Fibroblast of mammary gland (primary cell): ENCODE results near the gene CAMK2G.
A peak's percentile ranks its signal among the peaks of the same experiment; 100 is the strongest.

Experiments used
- DNase-seq: peaks from one replicate; pipeline ENCODE4 v3.0.0-alpha.2; 2010; ENCODE audit warnings: low read depth
- H3K4me3 ChIP-seq: 2 replicates; pipeline ENCODE4 v1.5.1; 2011; ENCODE audit warnings: low read depth, mild to moderate bottlenecking, low read length, moderate library complexity; ENCODE audit not compliant: control insufficient read depth
- CTCF ChIP-seq: conservative IDR thresholded peaks from 2 replicates; pipeline ENCODE4 v1.5.1; 2011; ENCODE audit warnings: low read depth, low read length, inconsistent platforms; ENCODE audit not compliant: control insufficient read depth, insufficient read depth

The CAMK2G gene

GRCh38 chr10:73909540-73910115, 35.3 kb upstream of the CAMK2G start:
- H3K4me3 ChIP-seq, result no peak overlapping the region
- no peak for TF ChIP-seq CTCF
- no peak for DNase-seq

- DNase-seq, result peak; percentile 98
- H3K4me3 ChIP-seq, result no peak overlapping the region
- no peak for TF ChIP-seq CTCF
Measured at GRCh38 chr10:73908853-73909539, 34.6 kb upstream of the CAMK2G start.

- DNase-seq, result peak; percentile 91
- TF ChIP-seq CTCF, result no peak
- no peak overlapping the region for H3K4me3 ChIP-seq
Measured at GRCh38 chr10:73907841-73908517, 33.6 kb upstream of the CAMK2G start.

GRCh38 chr10:73906524-73907447, 32.4 kb upstream of the CAMK2G start:
- no peak overlapping the region for H3K4me3 ChIP-seq
- no peak for TF ChIP-seq CTCF
- peak; percentile 99 for DNase-seq

- TF ChIP-seq CTCF, result no peak
- DNase-seq, result no peak
- no peak overlapping the region for H3K4me3 ChIP-seq
Measured at GRCh38 chr10:73905256-73906020, 31.1 kb upstream of the CAMK2G start.

GRCh38 chr10:73902351-73902750, 28.0 kb upstream of the CAMK2G start:
- no peak overlapping the region for H3K4me3 ChIP-seq
- no peak for TF ChIP-seq CTCF
- DNase-seq, result no peak
